Measurements from ENCODE around the gene ATXN2. TPM values are rescaled to one million over a fixed set of nuclear protein-coding genes. Genes with fewer than 3 reads are reported as not detected.
A peak's percentile ranks its signal among the peaks of the same experiment; 100 is the strongest.

Gene ATXN2
- total and polyA plus RNA-seq, 9 of the 15 experiments (the other 6 are each of a cell fraction or from before 2014, with no cell fraction given) = 16.8 to 67.8 (median 29.3) TPM

- no peak for TF ChIP-seq UBTF (IDR thresholded peaks at IDR 0.05; ENCODE audit: borderline replicate concordance in 1 of 2, low read depth in 2 of 2, low read length in 2 of 2)
- peak; percentile 56; the same call in 1 of the 2 replicates for TF ChIP-seq POLR2A (conservative IDR thresholded peaks at IDR 0.05)
Measured at GRCh38 chr12:111447571-111448265, 151.4 kb downstream of the ATXN2 start (continued).

- Histone ChIP-seq H2AFZ (ENCODE audit: low read depth, low read length) (no peak overlapping the region), H3K4me1 (replicated peaks in 1 of 2; ENCODE audit: control insufficient read depth in 2 of 2, insufficient read depth in 2 of 2, low read length in 2 of 2) (peaks cover 14 to 33% of the 10 kb centered on the region in 2 experiments), H3K27ac (ENCODE audit: extremely low read depth, low read depth, low read length) (no peak overlapping the region), H3K36me3 (ENCODE audit: control insufficient read depth, insufficient read depth, low read length) (peaks cover 99% of the 10 kb centered on the region), H4K20me1 (replicated peaks; ENCODE audit: control insufficient read depth, insufficient read depth, low read length) (peaks cover 40% of the 10 kb centered on the region), H3K4me2 (ENCODE audit: insufficient read depth, low read length) (no peak overlapping the region), H3K9me3 (replicated peaks; ENCODE audit: control insufficient read depth, insufficient read depth, low read depth, low read length) (no peaks in the 10 kb centered on the region), H3K9me1 (ENCODE audit: control insufficient read depth, insufficient read depth, low read length) (peaks cover 5% of the 10 kb centered on the region), H3K4me3 (no peak overlapping the region), H3K9ac (ENCODE audit: insufficient read depth in 1 of 2, low read depth in 2 of 2, low read length in 2 of 2) (peak overlapping the region in 1 of 2 experiments; percentile 65; a peak in 1 of 4 replicates), H3K79me2 (ENCODE audit: control insufficient read depth, insufficient read depth, low read length) (peaks cover 43% of the 10 kb centered on the region), H3K27me3 (ENCODE audit: control insufficient read depth in 2 of 2, insufficient read depth in 2 of 2, low read length in 2 of 2) (no peaks in the 10 kb centered on the region)
- no TSS peak for BruUV-seq (replicated peaks)
- ChIA-PET POLR2A (interaction anchor here (0.7 to 1.1 kb wide), 4 partner anchors 9 to 395 kb away, joined by 3 to 4 read pairs (median 3); no protein-coding TSS in a partner anchor), CTCF (ENCODE audit: low intra/inter-chr PET ratio) (no interaction called here)
- in situ Hi-C loops (cut with MboI) (no loop called here), intact Hi-C loops (cut with micrococcal nuclease) (no loop called here)
- DNase-seq (ENCODE audit: extremely low read depth in 1 of 4, low spot score in 3 of 4) (no peak), FAIRE-seq (no peak), ATAC-seq (no peak)
- 92% methylated on average over 20 of the region's 20 CpGs for WGBS (ENCODE audit: insufficient coverage, low coverage, missing lambda C conversion rate)
- TF ChIP-seq PREB (CRISPR knock-in tag; IDR thresholded peaks at IDR 0.05) = no peak
- TF ChIP-seq TSC22D4 (tag; IDR thresholded peaks at IDR 0.05) = no peak
- TF ChIP-seq E2F1 (CRISPR knock-in tag; IDR thresholded peaks at IDR 0.05) = no peak
- TF ChIP-seq POLR2AphosphoS5 (IDR thresholded peaks at IDR 0.05; ENCODE audit: control insufficient read depth, insufficient read depth, low read depth, low read length) = 0 out of 2 replicates have a peak, but pooled peaks have one; percentile 2
- TF ChIP-seq ASH1L (IDR thresholded peaks at IDR 0.05; ENCODE audit: borderline replicate concordance, low read depth, partially characterized antibody) = no peak
- peak; percentile 6; the same call in 1 of the 2 replicates for TF ChIP-seq SUPT5H (IDR thresholded peaks at IDR 0.05)
- peak; percentile 68 for TF ChIP-seq RBM22 (IDR thresholded peaks at IDR 0.05; ENCODE audit: low read depth, low read length, poor library complexity, severe bottlenecking)
- TF ChIP-seq POLR2A (conservative IDR thresholded peaks at IDR 0.05) = peak; percentile 33; the same call in 1 of the 2 replicates
- no peak for TF ChIP-seq CBFA2T2 (conservative IDR thresholded peaks at IDR 0.05)
Measured at GRCh38 chr12:111446631-111447570, 152.2 kb downstream of the ATXN2 start.

Data from K562 (cell line).